ENCODE data around the gene TNFRSF8.

Gene TNFRSF8

GRCh38 chr1:12144969-12145368 is 81.9 kb downstream of the TNFRSF8 start:
- no peak for DNase-seq

- DNase-seq = no peak
Observed at GRCh38 chr1:12145616-12146342, 82.7 kb downstream of the TNFRSF8 start.

GRCh38 chr1:12146343-12147112 is 83.4 kb downstream of the TNFRSF8 start:
- no peak for DNase-seq

GRCh38 chr1:12147201-12147701 is 84.1 kb downstream of the TNFRSF8 start:
- DNase-seq = no peak

- no peak for DNase-seq
Observed at GRCh38 chr1:12148160-12148957, 85.3 kb downstream of the TNFRSF8 start.

- no peak for DNase-seq
Observed at GRCh38 chr1:12148958-12149790, 86.1 kb downstream of the TNFRSF8 start.

- DNase-seq = no peak
Observed at GRCh38 chr1:12149791-12150175, 86.7 kb downstream of the TNFRSF8 start.

- DNase-seq = peak; percentile 57
Observed at GRCh38 chr1:12150456-12151200, 87.5 kb downstream of the TNFRSF8 start.

- no peak for DNase-seq
Observed at GRCh38 chr1:12151465-12151864, 88.4 kb downstream of the TNFRSF8 start.

GRCh38 chr1:12152113-12152891 is 89.2 kb downstream of the TNFRSF8 start:
- DNase-seq = no peak

GRCh38 chr1:12153181-12153785 is 90.2 kb downstream of the TNFRSF8 start:
- DNase-seq = peak; percentile 63

- DNase-seq = no peak
Observed at GRCh38 chr1:12155328-12155727, 92.2 kb downstream of the TNFRSF8 start.

GRCh38 chr1:12157366-12158231 is 94.5 kb downstream of the TNFRSF8 start:
- peak; percentile 66 for DNase-seq

- DNase-seq = no peak
Observed at GRCh38 chr1:12158357-12159092, 95.4 kb downstream of the TNFRSF8 start.

- DNase-seq = peak; percentile 63
Observed at GRCh38 chr1:12159816-12160215, 96.7 kb downstream of the TNFRSF8 start.

GRCh38 chr1:12161324-12161661 is 98.2 kb downstream of the TNFRSF8 start:
- DNase-seq = no peak

- DNase-seq = peak; percentile 83
Observed at GRCh38 chr1:12161662-12162458, 98.8 kb downstream of the TNFRSF8 start.

Data from CD4-positive, alpha-beta T cell treated with Interleukin-12 subunit alpha and Interleukin-12 subunit beta, for 1 hour (primary cell).